ENCODE data around the gene CAMTA1. TPM values are rescaled to one million over a fixed set of nuclear protein-coding genes. Genes with fewer than 3 reads are reported as not detected.

The CAMTA1 gene
- total RNA-seq, 1 experiment from 2014 or later = 85.2 TPM

DNA sequence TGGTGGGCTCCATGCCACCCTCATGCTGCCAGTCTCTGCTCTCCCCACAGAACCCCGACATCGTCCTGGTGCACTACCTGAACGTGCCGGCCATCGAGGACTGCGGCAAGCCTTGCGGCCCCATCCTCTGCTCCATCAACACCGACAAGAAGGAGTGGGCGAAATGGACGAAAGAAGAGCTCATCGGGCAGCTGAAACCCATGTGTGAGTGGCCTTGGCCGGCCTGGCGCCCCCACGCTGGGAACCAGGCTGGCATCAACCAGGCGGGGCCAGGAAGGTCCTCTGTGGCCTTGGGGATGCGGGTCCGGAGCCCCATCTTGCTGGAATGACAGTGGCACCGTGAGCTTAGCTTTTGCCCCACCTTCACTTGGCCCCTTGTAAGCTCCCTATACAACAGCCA lies 855.1 kb downstream of the CAMTA1 start:
- TF ChIP-seq, protein P1, sequence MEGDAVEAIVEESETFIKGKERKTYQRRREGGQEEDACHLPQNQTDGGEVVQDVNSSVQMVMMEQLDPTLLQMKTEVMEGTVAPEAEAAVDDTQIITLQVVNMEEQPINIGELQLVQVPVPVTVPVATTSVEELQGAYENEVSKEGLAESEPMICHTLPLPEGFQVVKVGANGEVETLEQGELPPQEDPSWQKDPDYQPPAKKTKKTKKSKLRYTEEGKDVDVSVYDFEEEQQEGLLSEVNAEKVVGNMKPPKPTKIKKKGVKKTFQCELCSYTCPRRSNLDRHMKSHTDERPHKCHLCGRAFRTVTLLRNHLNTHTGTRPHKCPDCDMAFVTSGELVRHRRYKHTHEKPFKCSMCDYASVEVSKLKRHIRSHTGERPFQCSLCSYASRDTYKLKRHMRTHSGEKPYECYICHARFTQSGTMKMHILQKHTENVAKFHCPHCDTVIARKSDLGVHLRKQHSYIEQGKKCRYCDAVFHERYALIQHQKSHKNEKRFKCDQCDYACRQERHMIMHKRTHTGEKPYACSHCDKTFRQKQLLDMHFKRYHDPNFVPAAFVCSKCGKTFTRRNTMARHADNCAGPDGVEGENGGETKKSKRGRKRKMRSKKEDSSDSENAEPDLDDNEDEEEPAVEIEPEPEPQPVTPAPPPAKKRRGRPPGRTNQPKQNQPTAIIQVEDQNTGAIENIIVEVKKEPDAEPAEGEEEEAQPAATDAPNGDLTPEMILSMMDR (conservative IDR thresholded peaks at IDR 0.05; ENCODE audit: low read depth, low read length) = no peak
- TF ChIP-seq EZH2 (IDR thresholded peaks at IDR 0.05; ENCODE audit: borderline replicate concordance, low read depth, low read length, poor library complexity, severe bottlenecking) = no peak
- POLR2A ChIA-PET (ENCODE audit: low non-redundant PET) = no interaction called here
- Histone ChIP-seq H3K4me3 (ENCODE audit: low read depth, low read length, poor library complexity, severe bottlenecking) (no peak overlapping the region), H3K4me1 (ENCODE audit: insufficient read depth, low read length, poor library complexity, severe bottlenecking) (peaks cover 4% of the 10 kb centered on the region), H3K9me3 (ENCODE audit: low read depth, low read length, poor library complexity, severe bottlenecking) (no peaks in the 10 kb centered on the region), H3K27ac (ENCODE audit: low read depth, low read length, poor library complexity, severe bottlenecking) (no peak overlapping the region), H3K27me3 (replicated peaks; ENCODE audit: insufficient read depth, low read depth, low read length, poor library complexity) (no peaks in the 10 kb centered on the region), H3K36me3 (ENCODE audit: insufficient read depth, low read length, poor library complexity, severe bottlenecking) (no peaks in the 10 kb centered on the region)
- no peak for DNase-seq (ENCODE audit: low spot score)
- no TSS peak for BruUV-seq (replicated peaks)
- CTCF ChIA-PET = no interaction called here
- intact Hi-C loops (cut with micrococcal nuclease; ENCODE audit: unreplicated experiment) = loop anchor here (10.0 kb wide), 1 partner anchor 346 kb away; no protein-coding TSS in a partner anchor

DNA sequence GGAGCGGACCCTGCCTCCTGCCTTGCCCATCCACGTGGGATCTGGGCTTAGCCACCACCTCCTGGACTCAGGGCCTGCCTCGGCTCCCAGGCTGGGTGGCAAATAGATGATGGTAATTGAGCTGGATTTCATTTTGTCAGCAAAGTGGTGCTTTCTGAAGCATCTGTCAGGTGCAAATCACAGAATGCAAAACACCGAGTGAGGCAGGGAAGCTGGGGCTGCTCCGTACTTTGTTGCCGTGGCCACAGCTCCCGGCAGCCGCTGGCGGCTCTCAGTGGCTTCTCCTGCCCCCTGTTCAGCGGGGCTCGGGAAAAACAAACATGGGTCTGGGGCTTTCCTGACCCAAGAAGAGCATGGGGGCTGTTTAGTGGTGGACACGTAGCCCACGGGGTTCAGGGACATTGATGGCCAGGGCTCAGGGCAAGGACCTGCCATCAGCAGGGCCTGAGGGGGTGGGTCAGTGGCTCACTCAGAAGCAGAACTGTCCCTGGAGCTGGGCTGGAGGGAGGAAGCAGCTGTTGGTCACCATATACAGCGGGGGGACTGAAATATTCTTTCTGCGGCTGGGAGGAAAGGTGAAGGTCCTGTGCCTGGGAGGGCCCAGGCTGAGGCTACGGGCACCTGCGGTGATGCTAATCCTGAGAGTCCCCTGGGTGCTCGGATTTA lies 855.8 kb downstream of the CAMTA1 start:
- no peak overlapping the region for H3K27ac ChIP-seq (ENCODE audit: low read depth, low read length, poor library complexity, severe bottlenecking)
- POLR2A ChIA-PET (ENCODE audit: low non-redundant PET) = no interaction called here
- BruUV-seq (replicated peaks) = no TSS peak

DNA sequence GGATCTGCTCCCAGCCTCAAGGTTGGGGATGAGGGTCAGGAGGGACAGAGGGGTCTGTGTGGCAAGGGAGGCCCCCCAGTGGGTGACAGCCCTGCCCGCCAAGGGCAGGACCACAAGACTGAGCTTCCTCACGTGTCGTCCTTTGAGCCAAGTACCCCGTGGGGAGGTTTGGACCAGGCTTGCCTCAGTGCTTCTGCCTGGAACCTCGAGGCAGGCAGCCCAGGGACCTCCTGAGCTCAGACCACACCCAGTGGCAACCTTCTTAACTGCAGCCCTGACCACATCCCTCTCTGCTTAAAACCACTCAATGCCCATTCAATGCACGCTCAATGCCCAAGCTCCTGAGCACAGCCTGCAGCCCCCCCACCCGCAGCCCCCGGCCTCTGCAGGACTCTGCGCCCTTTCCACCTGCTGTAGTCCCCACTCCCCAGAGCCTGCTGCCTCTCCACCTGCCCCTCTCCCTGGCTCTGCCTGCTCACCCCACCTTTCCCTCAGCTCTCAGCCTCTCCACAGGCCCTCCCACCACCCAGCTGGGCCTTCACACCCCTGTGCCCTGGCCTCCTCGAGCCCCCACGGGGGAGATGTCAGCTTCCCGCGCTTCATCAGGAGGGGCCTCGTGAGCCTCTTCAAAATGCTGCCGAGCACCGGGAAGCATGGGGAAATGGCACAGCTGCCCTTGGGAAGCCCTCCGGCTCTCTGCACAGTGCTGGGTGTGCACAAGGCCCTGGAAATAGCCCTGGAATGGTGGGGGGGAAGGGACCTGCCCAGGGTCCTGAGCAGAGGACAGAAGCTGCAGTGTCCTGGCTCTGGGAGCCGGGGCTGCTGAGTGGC lies 856.5 kb downstream of the CAMTA1 start:
- no peaks in the 10 kb centered on the region for H3K9me3 ChIP-seq (ENCODE audit: low read depth, low read length, poor library complexity, severe bottlenecking)
- ChIA-PET POLR2A (ENCODE audit: low non-redundant PET) (no interaction called here), CTCF (no interaction called here)
- H3K36me3 ChIP-seq (ENCODE audit: insufficient read depth, low read length, poor library complexity, severe bottlenecking) = no peaks in the 10 kb centered on the region
- no peaks in the 10 kb centered on the region for H3K27me3 ChIP-seq (replicated peaks; ENCODE audit: insufficient read depth, low read depth, low read length, poor library complexity)
- intact Hi-C loops (cut with micrococcal nuclease; ENCODE audit: unreplicated experiment) = loop anchor here (10.0 kb wide), 1 partner anchor 347 kb away; no protein-coding TSS in a partner anchor
- TF ChIP-seq EZH2 (IDR thresholded peaks at IDR 0.05; ENCODE audit: borderline replicate concordance, low read depth, low read length, poor library complexity, severe bottlenecking) = no peak
- TF ChIP-seq, protein P1 (conservative IDR thresholded peaks at IDR 0.05; ENCODE audit: low read depth, low read length) = no peak
- no peak overlapping the region for H3K4me3 ChIP-seq (ENCODE audit: low read depth, low read length, poor library complexity, severe bottlenecking)
- H3K4me1 ChIP-seq (ENCODE audit: insufficient read depth, low read length, poor library complexity, severe bottlenecking) = peaks cover 8% of the 10 kb centered on the region
- no TSS peak for BruUV-seq (replicated peaks)
- no peak overlapping the region for H3K27ac ChIP-seq (ENCODE audit: low read depth, low read length, poor library complexity, severe bottlenecking)
- no peak for DNase-seq (ENCODE audit: low spot score)

More for the DNA sequence above, 855.8 kb downstream of the CAMTA1 start:
- Histone ChIP-seq H3K9me3 (ENCODE audit: low read depth, low read length, poor library complexity, severe bottlenecking) (no peaks in the 10 kb centered on the region), H3K4me3 (ENCODE audit: low read depth, low read length, poor library complexity, severe bottlenecking) (no peak overlapping the region), H3K27me3 (replicated peaks; ENCODE audit: insufficient read depth, low read depth, low read length, poor library complexity) (no peaks in the 10 kb centered on the region), H3K36me3 (ENCODE audit: insufficient read depth, low read length, poor library complexity, severe bottlenecking) (no peaks in the 10 kb centered on the region), H3K4me1 (ENCODE audit: insufficient read depth, low read length, poor library complexity, severe bottlenecking) (peaks cover 8% of the 10 kb centered on the region)
- TF ChIP-seq, protein P1 (conservative IDR thresholded peaks at IDR 0.05; ENCODE audit: low read depth, low read length) = no peak
- TF ChIP-seq EZH2 (IDR thresholded peaks at IDR 0.05; ENCODE audit: borderline replicate concordance, low read depth, low read length, poor library complexity, severe bottlenecking) = no peak
- intact Hi-C loops (cut with micrococcal nuclease; ENCODE audit: unreplicated experiment) = loop anchor here (10.0 kb wide), 1 partner anchor 346 kb away; no protein-coding TSS in a partner anchor
- CTCF ChIA-PET = no interaction called here
- DNase-seq (ENCODE audit: low spot score) = no peak

Measured in A673 (cell line).